GM15510 (cell line): ENCODE measurements around the gene DLK1.

Experiments
- POLR2A ChIP-seq: IDR thresholded peaks from 3 replicates; pipeline ENCODE4 v1.6.1; 2011; ENCODE audit warnings: borderline replicate concordance; ENCODE audit not compliant: insufficient read length; ENCODE audit errors: extremely low read depth

DLK1 gene

DNA sequence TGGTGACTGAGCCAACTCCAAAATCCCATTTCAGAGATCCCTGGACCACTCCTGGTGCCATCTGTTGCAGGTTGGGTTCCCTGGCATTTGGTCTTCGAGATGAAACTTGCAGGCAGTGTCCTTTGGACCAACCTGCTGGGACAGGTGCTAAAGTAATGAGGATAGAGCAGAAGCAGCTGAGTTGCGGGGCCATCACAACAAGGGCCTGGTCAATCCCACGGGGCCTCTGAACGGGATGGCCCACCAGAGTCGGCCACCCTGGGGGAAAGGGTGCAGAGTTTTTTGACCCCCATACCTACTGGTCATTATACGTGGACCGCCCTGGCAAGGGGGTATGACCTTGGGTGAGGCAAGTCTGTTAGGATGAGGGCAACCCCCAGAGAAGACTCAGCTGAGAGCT, 39.3 kb downstream of the DLK1 start:
- no peak for TF ChIP-seq POLR2A

DNA sequence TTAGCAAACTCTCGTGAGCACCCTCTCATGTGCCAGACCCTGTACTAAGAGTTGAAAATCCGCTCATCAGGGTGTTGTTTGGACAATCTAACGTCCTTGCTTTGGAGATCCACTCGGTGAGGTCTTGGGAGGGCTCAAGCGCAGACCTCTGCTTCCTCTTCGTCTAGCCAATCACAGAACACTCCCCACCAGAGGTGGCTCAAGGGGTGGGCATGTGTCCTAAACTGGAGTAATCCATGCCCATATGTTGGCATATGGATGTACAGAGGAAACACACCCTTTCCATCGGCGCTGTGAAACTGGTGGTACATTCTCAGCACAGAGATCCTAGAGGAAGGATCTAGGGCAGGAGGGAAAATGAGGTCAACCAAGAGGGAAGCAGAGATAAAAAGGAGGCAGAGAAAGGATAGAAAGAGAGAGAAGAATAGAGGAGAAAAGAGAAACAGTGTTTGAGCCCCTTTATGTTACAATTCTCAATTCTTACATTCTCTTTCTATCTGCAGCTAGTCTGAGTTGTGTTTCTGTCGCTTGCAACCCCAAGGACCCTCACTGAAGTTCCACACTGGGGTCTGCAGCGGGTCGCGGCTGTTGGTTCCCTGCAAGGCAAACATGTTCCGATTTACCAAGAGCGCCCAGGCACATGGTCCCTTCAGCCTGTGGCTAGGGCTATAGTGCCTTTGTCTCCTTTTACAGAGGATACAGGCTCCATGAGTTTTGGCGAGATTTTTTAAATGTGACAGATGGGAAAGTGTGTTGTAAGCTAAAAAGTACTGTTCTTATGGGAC, 40.5 kb downstream of the DLK1 start:
- TF ChIP-seq POLR2A = no peak

DNA sequence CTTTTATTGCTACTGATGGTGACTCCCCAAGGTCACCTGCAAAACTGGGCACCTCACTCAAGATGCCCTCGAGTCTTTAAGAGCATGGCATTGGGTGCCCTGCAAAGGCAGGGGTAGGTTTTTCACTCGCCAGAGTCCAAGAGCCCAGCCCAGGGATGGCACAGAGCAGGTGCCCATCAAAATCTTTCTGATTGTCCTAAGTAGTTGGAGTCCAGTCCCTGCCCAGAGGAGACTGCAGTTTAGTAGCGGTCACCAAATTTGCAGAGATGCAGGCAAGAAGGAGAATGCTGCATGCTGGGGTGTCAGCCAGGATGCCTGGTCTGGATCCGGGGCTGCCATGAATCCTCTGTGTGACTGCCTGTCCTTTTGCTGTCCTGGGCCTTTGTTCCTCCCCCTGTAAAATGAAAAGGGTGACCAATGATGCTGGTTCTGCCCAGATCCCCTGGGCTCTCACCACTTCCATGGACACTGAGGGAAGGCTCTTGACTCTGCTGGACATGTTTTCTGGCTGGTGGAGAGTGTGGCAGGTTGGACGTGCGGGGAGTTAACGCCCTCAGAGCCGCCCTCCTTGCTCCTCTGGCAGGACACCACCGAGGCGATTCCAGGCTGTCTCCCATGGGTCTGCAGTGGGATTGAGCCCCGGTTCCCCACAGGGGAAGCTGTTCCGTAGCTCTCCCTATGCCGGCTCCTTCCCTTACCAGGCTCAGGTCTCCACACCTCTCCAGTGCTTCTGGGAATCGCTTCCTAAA, 41.3 kb downstream of the DLK1 start:
- no peak for TF ChIP-seq POLR2A

DNA sequence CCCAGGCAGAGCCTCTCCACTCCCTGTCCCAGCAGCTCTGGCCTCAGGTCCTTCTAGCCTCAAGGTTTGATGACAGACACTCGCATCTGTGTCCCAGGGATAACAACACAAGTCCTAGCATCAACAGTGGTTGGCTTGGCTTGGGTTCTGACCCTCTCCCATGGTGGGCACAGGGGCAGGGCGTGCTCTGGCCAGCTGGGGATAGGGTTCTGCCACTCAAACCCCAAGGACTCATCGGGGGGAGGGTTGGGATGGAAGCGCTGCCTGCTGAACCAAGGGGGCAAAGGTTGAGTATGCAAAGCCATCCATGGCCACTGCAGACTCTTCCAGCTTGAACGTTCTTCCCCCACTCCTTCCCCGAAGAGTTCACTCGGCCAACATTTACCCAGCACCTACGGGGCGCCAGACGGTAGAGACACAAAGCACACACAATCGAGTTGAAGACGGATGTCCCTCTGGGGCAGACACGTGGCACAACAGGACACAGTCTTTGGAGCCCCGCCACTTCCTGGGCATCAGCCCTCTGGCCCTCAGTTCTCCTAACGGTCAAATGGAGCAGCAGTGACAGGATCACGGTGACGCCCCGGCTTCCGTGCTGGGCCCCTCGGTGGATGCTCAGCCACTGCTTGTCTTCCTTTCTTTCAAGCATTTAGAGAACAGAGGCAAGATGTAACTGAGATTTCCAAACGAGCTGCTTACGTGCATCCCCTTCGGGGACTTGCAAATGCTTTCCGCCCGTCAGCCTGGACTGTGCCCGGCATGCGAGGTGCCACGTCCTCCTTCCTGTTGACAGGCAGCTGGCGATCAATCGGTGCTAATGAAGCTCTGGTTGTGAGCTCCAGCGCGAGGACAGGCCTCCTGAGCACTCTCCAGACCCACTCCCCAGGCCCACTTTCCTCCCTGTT, 42.6 kb downstream of the DLK1 start:
- TF ChIP-seq POLR2A = no peak

DNA sequence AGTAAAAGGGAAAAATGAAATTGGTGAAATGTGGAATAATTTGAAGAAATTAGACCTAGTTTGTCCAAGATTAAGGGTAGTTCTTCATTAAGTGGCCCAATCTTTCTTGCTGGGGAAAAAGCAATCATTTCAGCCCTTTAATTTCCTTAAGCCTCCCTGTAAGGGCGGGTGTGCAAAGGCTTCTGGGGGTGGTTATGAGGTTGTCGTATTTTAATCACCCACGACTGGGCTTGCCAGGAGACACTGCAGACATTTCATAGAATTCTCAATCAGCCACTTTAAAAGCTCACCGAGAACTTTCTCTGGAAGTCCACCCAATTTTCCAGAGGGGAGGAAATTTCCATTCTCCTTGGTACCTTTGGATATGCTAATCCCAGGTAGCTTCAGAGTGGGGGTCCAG, 43.4 kb downstream of the DLK1 start:
- no peak for TF ChIP-seq POLR2A

DNA sequence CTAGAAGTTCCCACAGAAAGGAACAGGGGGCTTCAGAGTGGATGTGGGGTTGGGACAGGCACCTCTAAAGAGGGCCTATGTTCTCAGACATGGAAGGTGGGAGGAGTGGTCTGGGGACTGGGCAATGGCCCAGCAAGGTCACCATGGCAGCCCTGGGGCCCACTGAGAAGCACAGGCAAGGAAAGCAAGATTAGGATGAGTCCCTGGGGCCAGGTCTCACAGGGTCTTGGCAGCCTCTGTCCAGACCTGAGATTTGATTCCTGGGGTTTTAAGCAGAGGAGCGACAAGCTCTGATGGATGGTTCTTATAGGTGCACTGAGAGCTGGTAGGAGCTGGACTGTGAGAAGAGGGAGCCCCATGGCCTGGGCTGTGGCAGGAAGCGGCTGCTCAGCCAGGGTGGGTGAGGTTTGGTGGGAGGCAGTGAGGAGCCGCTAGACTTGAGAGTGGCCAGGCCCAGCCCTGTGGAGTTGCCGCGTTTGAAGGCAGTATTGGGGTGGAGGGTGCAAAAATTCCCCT, 44.0 kb downstream of the DLK1 start:
- no peak for TF ChIP-seq POLR2A

DNA sequence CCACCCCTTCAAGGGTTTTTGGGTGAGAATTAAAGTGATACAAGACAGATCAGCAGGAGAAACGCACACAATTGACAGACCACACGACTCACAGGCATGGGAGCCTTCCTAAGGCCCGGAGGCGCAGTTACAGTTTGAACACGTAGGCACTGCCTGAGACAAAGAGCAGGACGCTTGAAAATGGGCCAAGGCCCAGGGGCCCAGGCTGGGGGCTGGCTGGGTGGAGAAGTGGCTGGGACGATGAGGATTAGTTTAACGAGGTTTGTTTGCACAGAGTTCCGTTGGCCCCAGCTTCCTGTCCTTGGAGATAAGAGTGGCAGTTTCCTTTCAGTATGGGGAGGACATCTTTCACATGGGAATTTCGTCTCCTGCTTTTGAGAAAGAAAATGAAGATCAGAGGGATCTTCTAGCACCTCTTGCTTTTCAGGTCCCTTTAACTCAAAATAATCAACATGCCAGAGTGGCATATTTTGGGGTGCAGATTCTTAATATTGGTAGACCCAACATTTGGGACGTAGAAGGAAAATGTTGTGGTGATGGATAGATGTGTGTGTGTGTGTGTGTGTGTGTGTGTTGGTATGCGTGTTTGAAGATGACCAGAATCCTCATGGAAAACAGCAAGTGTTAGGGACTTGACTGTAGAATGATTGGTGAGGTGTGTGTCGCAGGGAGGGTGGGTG, 44.6 kb downstream of the DLK1 start:
- no peak for TF ChIP-seq POLR2A

DNA sequence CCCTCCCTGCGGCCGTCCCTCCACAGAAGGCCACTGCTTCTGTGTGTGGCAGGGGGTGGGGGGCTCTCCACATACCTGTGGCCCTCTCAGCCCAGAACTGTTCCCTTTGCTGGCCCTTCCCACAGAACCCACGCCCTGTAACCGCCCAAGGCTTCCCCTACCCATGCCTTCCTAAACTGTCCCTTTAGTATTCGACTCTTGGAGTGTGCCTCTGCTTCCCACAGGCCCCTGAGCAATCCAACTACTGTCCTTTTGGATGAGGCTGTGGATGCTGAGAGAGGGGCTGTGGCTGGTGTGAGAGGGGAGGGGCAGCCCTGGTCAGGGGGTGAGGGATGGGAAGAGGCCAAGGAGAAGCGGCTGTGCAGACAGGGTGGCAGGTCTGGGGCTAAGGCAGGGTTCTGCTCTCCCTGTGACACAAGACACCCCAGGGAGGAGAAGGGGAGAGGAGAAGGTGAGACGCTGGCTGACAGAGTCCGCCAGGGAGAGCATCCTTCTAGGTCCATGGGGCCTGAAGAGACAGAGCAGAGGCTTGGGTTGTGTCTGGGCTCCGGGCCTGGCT, 46.0 kb downstream of the DLK1 start:
- no peak for TF ChIP-seq POLR2A

DNA sequence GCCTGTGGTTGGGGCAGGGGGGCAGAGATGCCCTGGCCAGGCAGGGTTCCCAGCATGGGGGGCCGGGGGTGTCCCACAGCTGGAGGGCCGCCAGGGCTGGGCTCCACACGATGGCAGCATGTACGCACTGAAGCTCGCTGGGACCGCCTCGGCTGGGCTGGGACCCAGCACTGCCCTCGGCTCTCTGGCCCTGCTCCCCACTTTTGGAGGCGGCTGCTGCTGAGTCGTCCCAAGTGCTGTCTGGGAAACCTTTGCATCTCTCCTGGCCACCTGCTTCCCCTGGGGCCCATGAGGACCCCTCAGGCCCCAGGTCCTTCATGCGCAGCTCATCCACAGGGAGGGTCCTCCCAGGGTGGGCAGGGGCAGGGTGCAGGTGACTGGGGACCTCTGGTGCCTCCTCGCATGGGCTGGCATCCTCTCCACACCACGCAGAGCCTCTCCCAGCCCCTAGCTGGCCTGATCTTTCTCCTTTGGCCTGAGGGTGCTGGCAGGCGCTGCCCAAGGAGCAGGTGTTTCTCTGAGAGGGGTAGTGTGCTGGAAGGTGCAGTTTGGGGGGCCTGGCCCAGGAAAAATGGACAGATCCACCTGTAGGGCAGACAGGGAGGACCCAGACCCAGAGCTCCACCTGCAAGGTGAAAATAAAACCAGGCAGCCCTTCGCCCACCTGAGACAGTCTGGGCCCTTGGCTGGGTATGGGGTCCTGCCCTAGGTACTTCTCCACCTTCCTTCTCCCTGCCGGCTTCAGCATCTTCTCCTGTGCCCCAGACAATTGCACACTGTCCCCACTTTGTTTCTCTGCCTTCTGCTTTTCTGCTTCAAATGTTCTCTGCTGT, 46.9 kb downstream of the DLK1 start:
- no peak for TF ChIP-seq POLR2A

DNA sequence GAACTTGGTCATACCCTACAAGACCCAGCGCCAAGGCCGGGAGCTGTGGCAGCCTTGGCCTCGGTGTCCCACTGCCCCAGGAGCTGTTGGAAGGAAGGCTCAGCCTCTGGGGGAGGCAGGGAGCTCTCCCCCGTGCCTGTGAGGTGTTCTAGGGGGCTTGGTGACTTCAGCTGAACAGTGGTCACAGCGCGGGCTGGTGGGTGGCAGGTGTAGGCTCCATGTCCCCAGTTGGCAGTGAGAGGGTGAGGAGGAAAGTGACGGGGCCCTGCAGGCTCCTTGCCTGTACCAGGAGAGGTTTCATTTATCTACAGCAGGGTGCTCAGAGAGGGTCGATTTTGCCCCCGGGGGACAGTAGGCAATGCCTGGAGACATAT, 47.5 kb downstream of the DLK1 start:
- no peak for TF ChIP-seq POLR2A

DNA sequence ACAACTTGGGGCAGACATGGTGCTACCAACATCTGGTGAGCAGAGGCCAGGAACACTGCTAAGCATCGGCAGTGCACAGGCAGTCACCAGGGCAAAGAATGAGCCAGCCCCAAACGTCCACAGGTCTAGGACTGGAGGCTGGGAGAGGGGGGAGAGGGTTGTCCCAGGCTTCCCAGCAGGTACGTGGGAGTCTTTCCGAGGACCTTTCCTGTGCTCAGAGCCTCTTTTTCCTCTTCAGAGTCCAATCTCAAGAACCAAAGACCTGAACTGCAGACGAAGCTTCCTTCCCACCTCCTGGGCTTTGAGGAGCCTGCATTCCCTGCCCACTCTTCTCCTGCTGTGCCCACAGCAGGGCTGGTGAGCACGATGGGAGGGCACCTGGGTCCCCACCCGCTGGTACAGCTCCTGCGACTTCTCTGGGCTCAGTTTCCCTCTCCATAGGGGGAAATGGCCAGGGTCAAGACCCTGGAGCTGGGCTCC, 48.7 kb downstream of the DLK1 start:
- no peak for TF ChIP-seq POLR2A

DNA sequence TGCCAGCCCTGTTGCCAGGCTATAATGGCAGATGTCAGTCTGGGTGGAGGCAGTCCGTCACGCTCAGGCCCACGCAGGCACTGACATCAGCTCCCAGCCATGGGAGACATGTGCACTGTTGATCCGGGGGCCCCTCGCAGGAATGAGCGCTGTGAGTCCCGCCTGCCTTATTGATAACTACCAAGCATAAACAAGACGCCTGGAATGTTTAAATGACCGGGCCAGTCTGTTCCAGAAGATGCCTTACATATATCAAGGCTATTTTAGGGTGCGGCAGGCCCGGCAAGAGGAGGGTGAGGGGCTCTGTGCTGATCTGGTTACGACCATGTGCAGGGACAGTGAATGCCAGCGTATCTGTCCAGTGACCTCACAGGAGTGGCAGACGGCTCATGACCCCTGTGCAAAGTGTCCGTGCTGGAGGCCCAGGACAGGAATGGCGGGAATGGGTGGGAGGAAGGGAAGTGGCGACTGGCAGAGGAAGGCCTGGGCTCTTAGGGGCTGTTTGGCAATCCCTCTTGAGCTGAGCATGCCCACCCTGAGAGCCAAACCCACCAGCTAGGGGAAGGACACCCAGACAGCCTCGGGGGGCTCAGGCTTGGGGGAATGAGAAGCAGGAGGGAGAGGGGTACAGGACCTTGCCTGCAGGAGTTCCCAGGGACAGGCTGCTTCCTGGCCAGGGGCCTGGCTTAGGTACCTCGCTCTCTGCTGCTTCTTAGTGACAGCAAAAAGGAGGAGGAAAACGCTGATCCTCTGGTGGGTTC, 49.3 kb downstream of the DLK1 start:
- no peak for TF ChIP-seq POLR2A
